HEK293 (cell line): ENCODE data around the gene ARL14EPL.

ENCODE experiments used
- HOXA7 ChIP-seq: sonication (generic); formaldehyde crosslinking; IDR thresholded peaks from 2 replicates; pipeline ENCODE4 v1.8.1; 2022; ENCODE audit warnings: missing genetic modification reagents, borderline replicate concordance
- KLF1 ChIP-seq: fragments of 450-650 bp; formaldehyde crosslinking; IDR thresholded peaks from 2 replicates; pipeline ENCODE4 v1.5.1; 2016; ENCODE audit warnings: missing biosample characterization, missing genetic modification characterization
- KLF7 ChIP-seq: fragments of 450-650 bp; formaldehyde crosslinking; IDR thresholded peaks from 2 replicates; pipeline ENCODE4 v1.5.1; 2016; ENCODE audit warnings: missing biosample characterization, missing genetic modification characterization, borderline replicate concordance
- SCRT1 ChIP-seq: fragments of 450-650 bp; formaldehyde crosslinking; IDR thresholded peaks from 2 replicates; pipeline ENCODE4 v1.5.1; 2016; ENCODE audit warnings: missing biosample characterization, missing genetic modification characterization, borderline replicate concordance
- SCRT2 ChIP-seq: fragments of 450-650 bp; formaldehyde crosslinking; IDR thresholded peaks from 2 replicates; pipeline ENCODE4 v1.5.1; 2016; ENCODE audit warnings: missing biosample characterization, missing genetic modification characterization
- SP2 ChIP-seq: fragments of 450-650 bp; formaldehyde crosslinking; IDR thresholded peaks from 2 replicates; pipeline ENCODE4 v1.5.1; 2016; ENCODE audit warnings: missing biosample characterization, missing genetic modification characterization
- SP3 ChIP-seq: fragments of 450-650 bp; formaldehyde crosslinking; IDR thresholded peaks from 2 replicates; pipeline ENCODE4 v1.5.1; 2016; ENCODE audit warnings: missing biosample characterization, missing genetic modification characterization
- YY2 ChIP-seq: fragments of 450-650 bp; formaldehyde crosslinking; IDR thresholded peaks from 2 replicates; pipeline ENCODE4 v1.5.1; 2016; ENCODE audit warnings: missing biosample characterization, missing genetic modification characterization
- ZBTB17 ChIP-seq: fragments of 450-650 bp; formaldehyde crosslinking; IDR thresholded peaks from 2 replicates; pipeline ENCODE4 v1.5.1; 2016; ENCODE audit warnings: missing biosample characterization, missing genetic modification characterization
- ZFP37 ChIP-seq: fragments of 450-650 bp; formaldehyde crosslinking; IDR thresholded peaks from 2 replicates; pipeline ENCODE4 v1.5.1; 2016; ENCODE audit warnings: missing biosample characterization, missing genetic modification characterization
- ZNF140 ChIP-seq: fragments of 450-650 bp; formaldehyde crosslinking; IDR thresholded peaks from 2 replicates; pipeline ENCODE4 v1.5.1; 2016; ENCODE audit warnings: missing biosample characterization, missing genetic modification characterization
- ZNF174 ChIP-seq: fragments of 450-650 bp; formaldehyde crosslinking; IDR thresholded peaks from 2 replicates; pipeline ENCODE4 v1.5.0; 2017; ENCODE audit warnings: missing biosample characterization, mild to moderate bottlenecking, missing genetic modification characterization
- ZNF2 ChIP-seq: fragments of 450-650 bp; formaldehyde crosslinking; IDR thresholded peaks from 2 replicates; pipeline ENCODE4 v1.5.1; 2016; ENCODE audit warnings: missing biosample characterization, missing genetic modification characterization
- ZNF223 ChIP-seq: fragments of 450-650 bp; formaldehyde crosslinking; IDR thresholded peaks from 2 replicates; pipeline ENCODE4 v1.5.1; 2016; ENCODE audit warnings: missing biosample characterization, missing genetic modification characterization
- ZNF239 ChIP-seq: fragments of 450-650 bp; formaldehyde crosslinking; IDR thresholded peaks from 2 replicates; pipeline ENCODE4 v1.5.1; 2016; ENCODE audit warnings: missing biosample characterization, missing genetic modification characterization
- ZNF24 ChIP-seq: fragments of 450-650 bp; formaldehyde crosslinking; IDR thresholded peaks from 2 replicates; pipeline ENCODE4 v1.5.1; 2016; ENCODE audit warnings: missing biosample characterization, missing genetic modification characterization
- ZNF248 ChIP-seq: fragments of 450-650 bp; formaldehyde crosslinking; IDR thresholded peaks from 2 replicates; pipeline ENCODE4 v1.5.1; 2017; ENCODE audit warnings: missing biosample characterization, missing genetic modification characterization
- ZNF37A ChIP-seq: fragments of 450-650 bp; IDR thresholded peaks from 2 replicates; pipeline ENCODE4 v1.5.1; 2018; ENCODE audit warnings: missing biosample characterization, missing genetic modification characterization
- ZNF394 ChIP-seq: fragments of 450-650 bp; formaldehyde crosslinking; IDR thresholded peaks from 2 replicates; pipeline ENCODE4 v1.5.1; 2016; ENCODE audit warnings: missing biosample characterization, missing genetic modification characterization, mild to moderate bottlenecking, moderate library complexity, borderline replicate concordance
- ZNF404 ChIP-seq: fragments of 450-650 bp; formaldehyde crosslinking; IDR thresholded peaks from 2 replicates; pipeline ENCODE4 v1.5.1; 2017; ENCODE audit warnings: missing biosample characterization, missing genetic modification characterization
- ZNF48 ChIP-seq: fragments of 450-650 bp; formaldehyde crosslinking; IDR thresholded peaks from 2 replicates; pipeline ENCODE4 v1.5.1; 2016; ENCODE audit warnings: missing biosample characterization, missing genetic modification characterization
- ZNF529 ChIP-seq: fragments of 450-650 bp; formaldehyde crosslinking; IDR thresholded peaks from 2 replicates; pipeline ENCODE4 v1.5.1; 2017; ENCODE audit warnings: missing genetic modification characterization, missing biosample characterization; ENCODE audit not compliant: insufficient replicate concordance
- ZNF596 ChIP-seq: fragments of 450-650 bp; IDR thresholded peaks from 2 replicates; pipeline ENCODE4 v1.5.0; 2018; ENCODE audit warnings: missing biosample characterization, mild to moderate bottlenecking, missing genetic modification characterization, moderate library complexity
- ZNF600 ChIP-seq: fragments of 450-650 bp; formaldehyde crosslinking; IDR thresholded peaks from 2 replicates; pipeline ENCODE4 v1.5.1; 2016; ENCODE audit warnings: missing biosample characterization, missing genetic modification characterization
- ZNF660 ChIP-seq: fragments of 450-650 bp; IDR thresholded peaks from 2 replicates; pipeline ENCODE4 v1.5.1; 2018; ENCODE audit warnings: missing biosample characterization, mild to moderate bottlenecking, missing genetic modification characterization
- ZNF707 ChIP-seq: fragments of 450-650 bp; formaldehyde crosslinking; IDR thresholded peaks from 2 replicates; pipeline ENCODE4 v1.5.1; 2016; ENCODE audit warnings: missing biosample characterization, missing genetic modification characterization
- ZNF768 ChIP-seq: fragments of 450-650 bp; formaldehyde crosslinking; IDR thresholded peaks from 2 replicates; pipeline ENCODE4 v1.5.1; 2018; ENCODE audit warnings: missing biosample characterization, mild to moderate bottlenecking, missing genetic modification characterization
- ZNF830 ChIP-seq: fragments of 450-650 bp; IDR thresholded peaks from 2 replicates; pipeline ENCODE4 v1.5.0; 2018; ENCODE audit warnings: missing biosample characterization, missing genetic modification characterization, low read depth, mild to moderate bottlenecking, moderate library complexity
- TF ChIP-seq, protein P1 (sequence below): fragments of 450-650 bp; formaldehyde crosslinking; IDR thresholded peaks from 2 replicates; pipeline ENCODE4 v1.5.1; 2016; ENCODE audit warnings: missing biosample characterization, missing genetic modification characterization
- TF ChIP-seq, protein P2 (sequence below): fragments of 450-650 bp; IDR thresholded peaks from 2 replicates; pipeline ENCODE4 v1.5.1; 2018; ENCODE audit warnings: missing biosample characterization, mild to moderate bottlenecking, missing genetic modification characterization
- TF ChIP-seq, protein P3 (sequence below): fragments of 450-650 bp; formaldehyde crosslinking; IDR thresholded peaks from 2 replicates; pipeline ENCODE4 v1.5.1; 2016; ENCODE audit warnings: missing biosample characterization, missing genetic modification characterization
- TF ChIP-seq, protein P4 (sequence below): fragments of 450-650 bp; formaldehyde crosslinking; IDR thresholded peaks from 2 replicates; pipeline ENCODE4 v1.5.1; 2016; ENCODE audit warnings: missing biosample characterization, missing genetic modification characterization

ARL14EPL gene

DNA sequence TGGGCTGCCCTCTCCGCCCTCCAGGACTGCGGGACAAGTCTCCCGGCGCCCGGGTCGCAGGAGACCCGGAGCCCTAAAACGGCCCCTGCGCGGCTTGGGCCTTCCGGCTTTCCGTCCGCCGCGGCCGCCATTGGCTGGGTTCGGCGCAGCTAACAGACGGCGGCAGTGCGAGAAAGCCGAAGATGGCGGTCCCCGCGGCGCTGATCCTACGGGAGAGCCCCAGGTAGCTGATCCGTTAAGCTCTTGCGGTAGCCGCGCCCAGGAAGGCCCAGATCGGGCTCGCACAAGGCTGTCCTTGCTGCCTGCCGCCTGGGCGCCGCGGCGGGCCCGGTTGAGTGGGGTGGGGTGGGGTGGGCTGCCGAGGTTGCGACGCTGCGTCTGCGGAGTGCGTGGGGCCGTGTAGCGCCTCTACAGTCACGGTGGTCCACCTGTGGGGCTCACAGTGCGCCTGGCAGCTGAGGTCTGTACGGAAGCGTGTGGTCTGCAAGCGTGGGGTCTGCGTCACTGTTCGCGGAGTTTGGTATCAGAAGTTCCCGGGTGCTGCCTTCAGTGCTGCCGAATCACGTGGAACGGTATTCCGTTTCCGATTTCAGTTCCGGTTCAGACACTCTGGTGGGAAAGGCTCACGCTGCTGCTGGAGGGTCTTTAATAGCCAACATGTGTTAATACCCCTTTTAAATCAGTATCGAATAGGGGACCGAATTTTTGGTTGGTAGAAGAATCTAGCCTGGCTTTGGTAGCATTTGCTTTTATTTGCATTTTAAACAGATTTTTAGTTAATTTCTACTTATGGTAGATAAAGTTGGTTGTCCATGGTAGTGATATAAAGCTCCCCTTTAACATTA, 52.8 kb downstream of the ARL14EPL start, which contains the start of gene COMMD10 (continued):
- no peak for TF ChIP-seq ZNF596 (tag by site-specific recombination)
- no peak for TF ChIP-seq ZNF248 (tag by site-specific recombination)
- TF ChIP-seq, protein P1, sequence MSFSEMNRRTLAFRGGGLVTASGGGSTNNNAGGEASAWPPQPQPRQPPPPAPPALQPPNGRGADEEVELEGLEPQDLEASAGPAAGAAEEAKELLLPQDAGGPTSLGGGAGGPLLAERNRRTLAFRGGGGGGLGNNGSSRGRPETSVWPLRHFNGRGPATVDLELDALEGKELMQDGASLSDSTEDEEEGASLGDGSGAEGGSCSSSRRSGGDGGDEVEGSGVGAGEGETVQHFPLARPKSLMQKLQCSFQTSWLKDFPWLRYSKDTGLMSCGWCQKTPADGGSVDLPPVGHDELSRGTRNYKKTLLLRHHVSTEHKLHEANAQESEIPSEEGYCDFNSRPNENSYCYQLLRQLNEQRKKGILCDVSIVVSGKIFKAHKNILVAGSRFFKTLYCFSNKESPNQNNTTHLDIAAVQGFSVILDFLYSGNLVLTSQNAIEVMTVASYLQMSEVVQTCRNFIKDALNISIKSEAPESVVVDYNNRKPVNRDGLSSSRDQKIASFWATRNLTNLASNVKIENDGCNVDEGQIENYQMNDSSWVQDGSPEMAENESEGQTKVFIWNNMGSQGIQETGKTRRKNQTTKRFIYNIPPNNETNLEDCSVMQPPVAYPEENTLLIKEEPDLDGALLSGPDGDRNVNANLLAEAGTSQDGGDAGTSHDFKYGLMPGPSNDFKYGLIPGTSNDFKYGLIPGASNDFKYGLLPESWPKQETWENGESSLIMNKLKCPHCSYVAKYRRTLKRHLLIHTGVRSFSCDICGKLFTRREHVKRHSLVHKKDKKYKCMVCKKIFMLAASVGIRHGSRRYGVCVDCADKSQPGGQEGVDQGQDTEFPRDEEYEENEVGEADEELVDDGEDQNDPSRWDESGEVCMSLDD (tag by site-specific recombination): peak; percentile 29; the same call in 1 of the 2 replicates
- TF ChIP-seq ZNF48 (tag by site-specific recombination): no peak
- TF ChIP-seq ZNF768 (tag by site-specific recombination): no peak
- TF ChIP-seq ZNF830 (tag by site-specific recombination): no peak
- TF ChIP-seq ZNF174 (tag by site-specific recombination): no peak
- 0 out of 2 replicates have a peak, but pooled peaks have one; percentile 29 for TF ChIP-seq SP3 (tag by site-specific recombination)
- TF ChIP-seq ZNF707 (tag by site-specific recombination): peak; percentile 62
- TF ChIP-seq ZNF239 (tag by site-specific recombination): no peak
- no peak for TF ChIP-seq ZNF37A (tag by site-specific recombination)
- TF ChIP-seq ZNF140: no peak
- TF ChIP-seq KLF1: 0 out of 2 replicates have a peak, but pooled peaks have one; percentile 24
- TF ChIP-seq ZNF529: no peak
- peak; percentile 92 for TF ChIP-seq YY2 (tag by site-specific recombination)
- peak; percentile 98 for TF ChIP-seq SCRT2 (tag by site-specific recombination)
- TF ChIP-seq ZNF2 (tag by site-specific recombination): peak; percentile 68
- TF ChIP-seq ZNF24: peak; percentile 28; the same call in 1 of the 2 replicates
- TF ChIP-seq ZNF223 (tag by site-specific recombination): no peak
- TF ChIP-seq ZNF660 (tag by site-specific recombination): 0 out of 2 replicates have a peak, but pooled peaks have one; percentile 14
- peak; percentile 49; the same call in 1 of the 2 replicates for TF ChIP-seq ZNF394 (tag by site-specific recombination)
- TF ChIP-seq, protein P2, sequence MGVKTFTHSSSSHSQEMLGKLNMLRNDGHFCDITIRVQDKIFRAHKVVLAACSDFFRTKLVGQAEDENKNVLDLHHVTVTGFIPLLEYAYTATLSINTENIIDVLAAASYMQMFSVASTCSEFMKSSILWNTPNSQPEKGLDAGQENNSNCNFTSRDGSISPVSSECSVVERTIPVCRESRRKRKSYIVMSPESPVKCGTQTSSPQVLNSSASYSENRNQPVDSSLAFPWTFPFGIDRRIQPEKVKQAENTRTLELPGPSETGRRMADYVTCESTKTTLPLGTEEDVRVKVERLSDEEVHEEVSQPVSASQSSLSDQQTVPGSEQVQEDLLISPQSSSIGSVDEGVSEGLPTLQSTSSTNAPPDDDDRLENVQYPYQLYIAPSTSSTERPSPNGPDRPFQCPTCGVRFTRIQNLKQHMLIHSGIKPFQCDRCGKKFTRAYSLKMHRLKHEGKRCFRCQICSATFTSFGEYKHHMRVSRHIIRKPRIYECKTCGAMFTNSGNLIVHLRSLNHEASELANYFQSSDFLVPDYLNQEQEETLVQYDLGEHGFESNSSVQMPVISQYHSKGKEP (tag by site-specific recombination): no peak
- no peak for TF ChIP-seq HOXA7
- TF ChIP-seq, protein P3, sequence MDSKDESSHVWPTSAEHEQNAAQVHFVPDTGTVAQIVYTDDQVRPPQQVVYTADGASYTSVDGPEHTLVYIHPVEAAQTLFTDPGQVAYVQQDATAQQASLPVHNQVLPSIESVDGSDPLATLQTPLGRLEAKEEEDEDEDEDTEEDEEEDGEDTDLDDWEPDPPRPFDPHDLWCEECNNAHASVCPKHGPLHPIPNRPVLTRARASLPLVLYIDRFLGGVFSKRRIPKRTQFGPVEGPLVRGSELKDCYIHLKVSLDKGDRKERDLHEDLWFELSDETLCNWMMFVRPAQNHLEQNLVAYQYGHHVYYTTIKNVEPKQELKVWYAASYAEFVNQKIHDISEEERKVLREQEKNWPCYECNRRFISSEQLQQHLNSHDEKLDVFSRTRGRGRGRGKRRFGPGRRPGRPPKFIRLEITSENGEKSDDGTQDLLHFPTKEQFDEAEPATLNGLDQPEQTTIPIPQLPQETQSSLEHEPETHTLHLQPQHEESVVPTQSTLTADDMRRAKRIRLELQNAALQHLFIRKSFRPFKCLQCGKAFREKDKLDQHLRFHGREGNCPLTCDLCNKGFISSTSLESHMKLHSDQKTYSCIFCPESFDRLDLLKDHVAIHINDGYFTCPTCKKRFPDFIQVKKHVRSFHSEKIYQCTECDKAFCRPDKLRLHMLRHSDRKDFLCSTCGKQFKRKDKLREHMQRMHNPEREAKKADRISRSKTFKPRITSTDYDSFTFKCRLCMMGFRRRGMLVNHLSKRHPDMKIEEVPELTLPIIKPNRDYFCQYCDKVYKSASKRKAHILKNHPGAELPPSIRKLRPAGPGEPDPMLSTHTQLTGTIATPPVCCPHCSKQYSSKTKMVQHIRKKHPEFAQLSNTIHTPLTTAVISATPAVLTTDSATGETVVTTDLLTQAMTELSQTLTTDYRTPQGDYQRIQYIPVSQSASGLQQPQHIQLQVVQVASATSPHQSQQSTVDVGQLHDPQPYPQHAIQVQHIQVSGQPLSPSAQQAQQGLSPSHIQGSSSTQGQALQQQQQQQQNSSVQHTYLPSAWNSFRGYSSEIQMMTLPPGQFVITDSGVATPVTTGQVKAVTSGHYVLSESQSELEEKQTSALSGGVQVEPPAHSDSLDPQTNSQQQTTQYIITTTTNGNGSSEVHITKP (tag by site-specific recombination): 0 out of 2 replicates have a peak, but pooled peaks have one; percentile 9
- peak; percentile 26; the same call in 1 of the 2 replicates for TF ChIP-seq SP2 (tag by site-specific recombination)
- TF ChIP-seq ZFP37 (tag by site-specific recombination): 0 out of 2 replicates have a peak, but pooled peaks have one; percentile 80
- TF ChIP-seq ZNF600 (tag by site-specific recombination): peak; percentile 80
- TF ChIP-seq, protein P4, sequence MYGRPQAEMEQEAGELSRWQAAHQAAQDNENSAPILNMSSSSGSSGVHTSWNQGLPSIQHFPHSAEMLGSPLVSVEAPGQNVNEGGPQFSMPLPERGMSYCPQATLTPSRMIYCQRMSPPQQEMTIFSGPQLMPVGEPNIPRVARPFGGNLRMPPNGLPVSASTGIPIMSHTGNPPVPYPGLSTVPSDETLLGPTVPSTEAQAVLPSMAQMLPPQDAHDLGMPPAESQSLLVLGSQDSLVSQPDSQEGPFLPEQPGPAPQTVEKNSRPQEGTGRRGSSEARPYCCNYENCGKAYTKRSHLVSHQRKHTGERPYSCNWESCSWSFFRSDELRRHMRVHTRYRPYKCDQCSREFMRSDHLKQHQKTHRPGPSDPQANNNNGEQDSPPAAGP (tag by site-specific recombination): 0 out of 2 replicates have a peak, but pooled peaks have one; percentile 34
- TF ChIP-seq ZNF404 (tag by site-specific recombination): no peak
- TF ChIP-seq SCRT1 (tag by site-specific recombination): peak; percentile 77; the same call in 1 of the 2 replicates
- no peak for TF ChIP-seq KLF7 (tag by site-specific recombination)
- peak; percentile 74 for TF ChIP-seq ZBTB17 (tag by site-specific recombination)
